ENCODE results near the gene DMAP1. TPM values are rescaled to one million over a fixed set of nuclear protein-coding genes. Genes with fewer than 3 reads are reported as not detected.

Gene DMAP1
- total and polyA plus RNA-seq, 2 experiments from 2014 or later: 32.6 to 40.0 TPM

DNA sequence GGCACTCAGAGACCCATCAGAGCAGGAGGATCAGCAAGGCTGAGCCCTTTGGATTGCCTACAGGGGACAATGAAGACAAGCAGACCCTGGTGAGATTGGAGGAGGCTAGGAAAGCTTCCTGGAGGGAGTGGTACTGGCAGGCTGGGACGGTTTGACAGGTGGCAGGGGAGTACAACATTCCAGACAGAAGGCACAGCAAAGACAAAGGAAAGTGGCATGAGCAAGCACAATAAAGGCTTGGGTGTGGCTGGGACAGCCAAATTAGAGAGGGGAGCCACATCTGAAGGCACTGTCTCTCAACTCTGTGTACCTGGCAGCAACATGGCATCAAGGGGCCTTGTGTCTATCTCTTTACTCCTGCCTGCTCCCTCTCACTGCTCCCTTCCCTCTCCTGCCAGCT lies 38.2 kb downstream of the DMAP1 start:
- Histone ChIP-seq H3K27me3 (ENCODE audit: insufficient read depth) (no peaks in the 10 kb centered on the region), H3K27ac (ENCODE audit: low read depth) (no peak overlapping the region), H4K20me1 (replicated peaks; ENCODE audit: insufficient read depth) (peaks cover 3% of the 10 kb centered on the region; the same call in 1 of the 2 replicates), H3F3A (replicated peaks; ENCODE audit: low read depth) (no peaks in the 10 kb centered on the region), H3K4me3 (no peak overlapping the region), H3K4me1 (ENCODE audit: insufficient read depth) (no peaks in the 10 kb centered on the region), H2AFZ (no peak overlapping the region), H3K79me2 (replicated peaks; ENCODE audit: insufficient read depth) (no peaks in the 10 kb centered on the region), H3K36me3 (ENCODE audit: insufficient read depth) (no peaks in the 10 kb centered on the region), H3K9me2 (ENCODE audit: insufficient read depth) (no peaks in the 10 kb centered on the region), H3K4me2 (no peak overlapping the region)
- H3K4me3 Mint-ChIP-seq: no peak overlapping the region
- DNase-seq (ENCODE audit: low spot score) (no peak), ATAC-seq (no peak)
- TF ChIP-seq, protein P1, sequence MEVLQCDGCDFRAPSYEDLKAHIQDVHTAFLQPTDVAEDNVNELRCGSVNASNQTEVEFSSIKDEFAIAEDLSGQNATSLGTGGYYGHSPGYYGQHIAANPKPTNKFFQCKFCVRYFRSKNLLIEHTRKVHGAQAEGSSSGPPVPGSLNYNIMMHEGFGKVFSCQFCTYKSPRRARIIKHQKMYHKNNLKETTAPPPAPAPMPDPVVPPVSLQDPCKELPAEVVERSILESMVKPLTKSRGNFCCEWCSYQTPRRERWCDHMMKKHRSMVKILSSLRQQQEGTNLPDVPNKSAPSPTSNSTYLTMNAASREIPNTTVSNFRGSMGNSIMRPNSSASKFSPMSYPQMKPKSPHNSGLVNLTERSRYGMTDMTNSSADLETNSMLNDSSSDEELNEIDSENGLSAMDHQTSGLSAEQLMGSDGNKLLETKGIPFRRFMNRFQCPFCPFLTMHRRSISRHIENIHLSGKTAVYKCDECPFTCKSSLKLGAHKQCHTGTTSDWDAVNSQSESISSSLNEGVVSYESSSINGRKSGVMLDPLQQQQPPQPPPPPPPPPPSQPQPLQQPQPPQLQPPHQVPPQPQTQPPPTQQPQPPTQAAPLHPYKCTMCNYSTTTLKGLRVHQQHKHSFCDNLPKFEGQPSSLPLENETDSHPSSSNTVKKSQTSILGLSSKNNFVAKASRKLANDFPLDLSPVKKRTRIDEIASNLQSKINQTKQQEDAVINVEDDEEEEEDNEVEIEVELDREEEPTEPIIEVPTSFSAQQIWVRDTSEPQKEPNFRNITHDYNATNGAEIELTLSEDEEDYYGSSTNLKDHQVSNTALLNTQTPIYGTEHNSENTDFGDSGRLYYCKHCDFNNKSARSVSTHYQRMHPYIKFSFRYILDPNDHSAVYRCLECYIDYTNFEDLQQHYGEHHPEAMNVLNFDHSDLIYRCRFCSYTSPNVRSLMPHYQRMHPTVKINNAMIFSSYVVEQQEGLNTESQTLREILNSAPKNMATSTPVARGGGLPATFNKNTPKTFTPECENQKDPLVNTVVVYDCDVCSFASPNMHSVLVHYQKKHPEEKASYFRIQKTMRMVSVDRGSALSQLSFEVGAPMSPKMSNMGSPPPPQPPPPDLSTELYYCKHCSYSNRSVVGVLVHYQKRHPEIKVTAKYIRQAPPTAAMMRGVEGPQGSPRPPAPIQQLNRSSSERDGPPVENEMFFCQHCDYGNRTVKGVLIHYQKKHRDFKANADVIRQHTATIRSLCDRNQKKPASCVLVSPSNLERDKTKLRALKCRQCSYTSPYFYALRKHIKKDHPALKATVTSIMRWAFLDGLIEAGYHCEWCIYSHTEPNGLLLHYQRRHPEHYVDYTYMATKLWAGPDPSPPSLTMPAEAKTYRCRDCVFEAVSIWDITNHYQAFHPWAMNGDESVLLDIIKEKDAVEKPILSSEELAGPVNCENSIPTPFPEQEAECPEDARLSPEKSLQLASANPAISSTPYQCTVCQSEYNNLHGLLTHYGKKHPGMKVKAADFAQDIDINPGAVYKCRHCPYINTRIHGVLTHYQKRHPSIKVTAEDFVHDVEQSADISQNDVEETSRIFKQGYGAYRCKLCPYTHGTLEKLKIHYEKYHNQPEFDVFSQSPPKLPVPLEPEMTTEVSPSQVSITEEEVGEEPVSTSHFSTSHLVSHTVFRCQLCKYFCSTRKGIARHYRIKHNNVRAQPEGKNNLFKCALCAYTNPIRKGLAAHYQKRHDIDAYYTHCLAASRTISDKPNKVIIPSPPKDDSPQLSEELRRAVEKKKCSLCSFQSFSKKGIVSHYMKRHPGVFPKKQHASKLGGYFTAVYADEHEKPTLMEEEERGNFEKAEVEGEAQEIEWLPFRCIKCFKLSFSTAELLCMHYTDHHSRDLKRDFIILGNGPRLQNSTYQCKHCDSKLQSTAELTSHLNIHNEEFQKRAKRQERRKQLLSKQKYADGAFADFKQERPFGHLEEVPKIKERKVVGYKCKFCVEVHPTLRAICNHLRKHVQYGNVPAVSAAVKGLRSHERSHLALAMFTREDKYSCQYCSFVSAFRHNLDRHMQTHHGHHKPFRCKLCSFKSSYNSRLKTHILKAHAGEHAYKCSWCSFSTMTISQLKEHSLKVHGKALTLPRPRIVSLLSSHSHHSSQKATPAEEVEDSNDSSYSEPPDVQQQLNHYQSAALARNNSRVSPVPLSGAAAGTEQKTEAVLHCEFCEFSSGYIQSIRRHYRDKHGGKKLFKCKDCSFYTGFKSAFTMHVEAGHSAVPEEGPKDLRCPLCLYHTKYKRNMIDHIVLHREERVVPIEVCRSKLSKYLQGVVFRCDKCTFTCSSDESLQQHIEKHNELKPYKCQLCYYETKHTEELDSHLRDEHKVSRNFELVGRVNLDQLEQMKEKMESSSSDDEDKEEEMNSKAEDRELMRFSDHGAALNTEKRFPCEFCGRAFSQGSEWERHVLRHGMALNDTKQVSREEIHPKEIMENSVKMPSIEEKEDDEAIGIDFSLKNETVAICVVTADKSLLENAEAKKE (CRISPR knock-in tag; IDR thresholded peaks at IDR 0.05): no peak
- no peak for TF ChIP-seq POLR2AphosphoS5 (IDR thresholded peaks at IDR 0.05; ENCODE audit: low read depth)
- no peak for TF ChIP-seq ZNF331 (CRISPR knock-in tag; IDR thresholded peaks at IDR 0.05; ENCODE audit: low read depth)
- TF ChIP-seq ETS1 (IDR thresholded peaks at IDR 0.05): no peak
- TF ChIP-seq NANOG (IDR thresholded peaks at IDR 0.05; ENCODE audit: borderline replicate concordance): no peak
- TF ChIP-seq STAT1 (IDR thresholded peaks at IDR 0.05; ENCODE audit: unreplicated experiment): no peak
- TF ChIP-seq, protein P2, sequence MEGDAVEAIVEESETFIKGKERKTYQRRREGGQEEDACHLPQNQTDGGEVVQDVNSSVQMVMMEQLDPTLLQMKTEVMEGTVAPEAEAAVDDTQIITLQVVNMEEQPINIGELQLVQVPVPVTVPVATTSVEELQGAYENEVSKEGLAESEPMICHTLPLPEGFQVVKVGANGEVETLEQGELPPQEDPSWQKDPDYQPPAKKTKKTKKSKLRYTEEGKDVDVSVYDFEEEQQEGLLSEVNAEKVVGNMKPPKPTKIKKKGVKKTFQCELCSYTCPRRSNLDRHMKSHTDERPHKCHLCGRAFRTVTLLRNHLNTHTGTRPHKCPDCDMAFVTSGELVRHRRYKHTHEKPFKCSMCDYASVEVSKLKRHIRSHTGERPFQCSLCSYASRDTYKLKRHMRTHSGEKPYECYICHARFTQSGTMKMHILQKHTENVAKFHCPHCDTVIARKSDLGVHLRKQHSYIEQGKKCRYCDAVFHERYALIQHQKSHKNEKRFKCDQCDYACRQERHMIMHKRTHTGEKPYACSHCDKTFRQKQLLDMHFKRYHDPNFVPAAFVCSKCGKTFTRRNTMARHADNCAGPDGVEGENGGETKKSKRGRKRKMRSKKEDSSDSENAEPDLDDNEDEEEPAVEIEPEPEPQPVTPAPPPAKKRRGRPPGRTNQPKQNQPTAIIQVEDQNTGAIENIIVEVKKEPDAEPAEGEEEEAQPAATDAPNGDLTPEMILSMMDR (conservative IDR thresholded peaks at IDR 0.05; ENCODE audit: low read depth in 2 of 2): no peak
- TF ChIP-seq CREB1 (CRISPR knock-in tag; IDR thresholded peaks at IDR 0.05; ENCODE audit: low read depth): no peak
- no peak overlapping the region for H3K27ac Mint-ChIP-seq
- no peaks in the 10 kb centered on the region for H3K36me3 Mint-ChIP-seq (ENCODE audit: low read depth)
- no peaks in the 10 kb centered on the region for H3K9me3 Mint-ChIP-seq
- peaks cover 15% of the 10 kb centered on the region for H3K4me1 Mint-ChIP-seq
- peaks cover 7% of the 10 kb centered on the region for H3K27me3 Mint-ChIP-seq (ENCODE audit: insufficient read depth, low read depth, poor library complexity)

Measured in GM23338 (cell line).